KOPT-K1 (cell line): Measurements from ENCODE around the gene MIR17HG.

Source experiments
- H3K27ac ChIP-seq: fragments of 200-600 bp; sonication (generic); 2 replicates; pipeline ENCODE4 v1.5.1; 2016; ENCODE audit warnings: antibody characterized with exemption, mild to moderate bottlenecking, low read depth, low read length; ENCODE audit not compliant: poor library complexity, severe bottlenecking
- H3K36me3 ChIP-seq: fragments of 200-600 bp; sonication (generic); 2 replicates; pipeline ENCODE4 v1.5.1; 2017; ENCODE audit warnings: antibody characterized with exemption, mild to moderate bottlenecking, low read length, moderate library complexity; ENCODE audit not compliant: insufficient read depth
- H3K9me3 ChIP-seq: fragments of 200-600 bp; sonication (generic); 2 replicates; pipeline ENCODE4 v1.5.1; 2017; ENCODE audit warnings: antibody characterized with exemption, low read length, mild to moderate bottlenecking; ENCODE audit not compliant: insufficient read depth, poor library complexity, severe bottlenecking

MIR17HG gene

DNA sequence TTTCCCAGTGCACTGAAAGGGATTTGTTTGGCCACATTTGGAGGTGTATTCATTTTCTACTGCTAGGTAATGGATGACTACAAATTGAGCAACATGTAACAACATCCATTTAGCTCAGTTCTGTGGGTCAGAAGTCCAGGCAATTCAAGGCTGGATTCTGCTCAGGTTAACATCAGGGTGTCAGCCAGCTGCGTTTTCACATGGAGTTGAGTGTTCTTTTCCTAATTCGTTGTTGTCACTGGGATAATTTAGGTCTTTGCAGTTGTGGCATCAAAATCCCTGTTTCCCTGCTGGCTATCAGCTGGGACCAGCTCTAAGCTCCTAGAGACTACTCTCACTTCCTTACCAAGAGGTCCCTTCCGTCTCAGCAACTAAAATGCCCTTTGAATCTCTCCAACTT lies 25.4 kb downstream of the MIR17HG start:
- Histone ChIP-seq H3K27ac (no peak overlapping the region), H3K36me3 (no peaks in the 10 kb centered on the region), H3K9me3 (no peaks in the 10 kb centered on the region)

- no peaks in the 10 kb centered on the region for H3K9me3 ChIP-seq
- no peak overlapping the region for H3K27ac ChIP-seq
- no peaks in the 10 kb centered on the region for H3K36me3 ChIP-seq
These were observed 27.7 kb downstream of the MIR17HG start for GRCh38 chr13:91375116-91375729.

GRCh38 chr13:91381371-91381770 lies 33.9 kb downstream of the MIR17HG start:
- no peaks in the 10 kb centered on the region for H3K36me3 ChIP-seq
- no peak overlapping the region for H3K27ac ChIP-seq

DNA sequence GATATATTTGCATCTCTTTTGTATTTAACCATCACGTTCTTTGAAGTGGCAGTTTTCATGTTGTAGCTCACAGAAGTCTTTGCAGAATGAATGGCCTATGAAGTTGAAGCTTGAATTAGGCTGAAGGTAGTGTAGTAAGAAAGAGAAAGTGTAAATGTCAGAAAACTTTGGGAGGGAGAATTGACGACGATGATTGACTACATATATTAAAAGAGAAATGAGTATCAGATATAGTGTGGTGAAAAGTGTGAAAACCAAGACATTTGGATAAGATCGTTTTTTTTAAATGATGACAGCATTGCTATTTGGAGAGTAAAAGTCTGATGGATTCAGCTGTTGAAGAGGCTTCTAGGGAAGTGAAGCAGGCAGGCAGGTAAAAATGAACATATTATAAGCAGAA lies 36.3 kb downstream of the MIR17HG start:
- Histone ChIP-seq H3K27ac (no peak overlapping the region), H3K36me3 (no peaks in the 10 kb centered on the region), H3K9me3 (no peaks in the 10 kb centered on the region)

More at GRCh38 chr13:91381371-91381770, 33.9 kb downstream of the MIR17HG start:
- no peaks in the 10 kb centered on the region for H3K9me3 ChIP-seq

GRCh38 chr13:91384896-91385295 lies 37.4 kb downstream of the MIR17HG start:
- no peak overlapping the region for H3K27ac ChIP-seq
- no peaks in the 10 kb centered on the region for H3K36me3 ChIP-seq

GRCh38 chr13:91389186-91389585 lies 41.7 kb downstream of the MIR17HG start:
- Histone ChIP-seq H3K27ac (no peak overlapping the region), H3K9me3 (no peaks in the 10 kb centered on the region), H3K36me3 (no peaks in the 10 kb centered on the region)

More at GRCh38 chr13:91384896-91385295, 37.4 kb downstream of the MIR17HG start:
- no peaks in the 10 kb centered on the region for H3K9me3 ChIP-seq

GRCh38 chr13:91397595-91397994 lies 50.1 kb downstream of the MIR17HG start:
- Histone ChIP-seq H3K9me3 (no peaks in the 10 kb centered on the region), H3K36me3 (no peaks in the 10 kb centered on the region)

DNA sequence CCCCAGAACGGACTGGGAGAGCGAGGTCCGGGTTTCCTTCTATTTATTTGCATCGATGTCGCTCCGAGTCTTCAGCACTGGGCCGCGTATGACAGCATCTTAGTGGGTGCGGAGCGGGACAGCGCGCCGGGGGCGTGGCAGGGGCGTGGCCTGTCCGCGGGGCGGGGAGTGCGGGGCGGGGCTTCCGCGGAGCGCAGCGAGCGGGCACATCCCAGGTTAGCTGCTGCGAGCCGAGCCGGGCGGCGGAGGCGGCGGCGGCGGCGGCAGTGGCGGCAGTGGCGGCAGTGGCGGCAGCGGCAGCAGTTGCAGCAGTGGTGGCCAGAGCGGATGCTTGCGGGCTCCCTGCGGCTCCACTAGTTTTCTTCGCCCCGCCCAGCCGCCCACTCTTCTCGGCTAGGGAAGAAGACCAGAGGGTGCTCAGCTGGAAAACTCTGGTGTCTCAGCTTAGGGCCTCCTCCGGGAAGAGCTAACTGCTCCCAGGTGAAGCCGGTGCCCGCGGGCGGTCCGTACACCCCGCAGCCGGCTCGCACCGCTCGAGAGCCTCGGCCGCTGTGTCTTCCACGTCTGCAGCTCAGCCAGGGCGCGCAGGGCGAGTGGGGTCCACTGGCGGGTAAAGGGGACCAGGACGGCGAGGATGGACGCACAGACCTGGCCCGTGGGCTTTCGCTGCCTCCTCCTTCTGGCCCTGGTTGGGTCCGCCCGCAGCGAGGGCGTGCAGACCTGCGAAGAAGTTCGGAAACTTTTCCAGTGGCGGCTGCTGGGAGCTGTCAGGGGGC lies 51.1 kb downstream of the MIR17HG start, which contains the start of gene GPC5:
Gene GPC5 (plus strand): TSS at position 209 of the 776 bp plus-strand sequence.
- no peaks in the 10 kb centered on the region for H3K9me3 ChIP-seq
- H3K36me3 ChIP-seq, result no peaks in the 10 kb centered on the region
- no peak within 1 kb of the TSS for H3K27ac ChIP-seq

More at GRCh38 chr13:91397595-91397994, 50.1 kb downstream of the MIR17HG start:
- no peak overlapping the region for H3K27ac ChIP-seq

- H3K27ac ChIP-seq, result no peak overlapping the region
- no peaks in the 10 kb centered on the region for H3K36me3 ChIP-seq
- no peaks in the 10 kb centered on the region for H3K9me3 ChIP-seq
These were observed 51.9 kb downstream of the MIR17HG start for GRCh38 chr13:91399189-91400062.

GRCh38 chr13:91400063-91400399 lies 52.5 kb downstream of the MIR17HG start:
- Histone ChIP-seq H3K27ac (no peak overlapping the region), H3K9me3 (no peaks in the 10 kb centered on the region), H3K36me3 (no peaks in the 10 kb centered on the region)

DNA sequence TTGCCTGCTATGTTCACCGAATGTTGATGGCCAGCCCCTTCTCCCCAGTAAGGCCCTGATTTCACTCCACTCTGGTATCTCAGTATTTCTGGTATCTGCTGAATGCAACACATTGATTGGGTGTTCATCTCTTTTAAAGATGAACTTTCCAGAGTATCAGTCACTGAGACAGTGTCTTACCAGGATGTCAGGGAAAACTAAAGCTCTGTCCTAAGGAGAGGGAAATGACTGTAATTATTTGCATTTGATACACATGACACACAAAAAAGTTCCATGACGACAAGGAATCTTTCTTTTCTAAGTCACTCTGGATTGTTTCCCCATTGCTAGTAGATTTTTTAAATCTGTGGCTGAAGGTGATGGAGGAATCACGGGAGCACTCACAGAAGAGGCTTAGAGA lies 53.2 kb downstream of the MIR17HG start:
- no peaks in the 10 kb centered on the region for H3K9me3 ChIP-seq
- no peak overlapping the region for H3K27ac ChIP-seq
- no peaks in the 10 kb centered on the region for H3K36me3 ChIP-seq

GRCh38 chr13:91401920-91402319 lies 54.4 kb downstream of the MIR17HG start:
- Histone ChIP-seq H3K36me3 (no peaks in the 10 kb centered on the region), H3K9me3 (no peaks in the 10 kb centered on the region), H3K27ac (no peak overlapping the region)
